ENCODE measurements around the gene FGFBP2. TPM values are rescaled to one million over a fixed set of nuclear protein-coding genes. Genes with fewer than 3 reads are reported as not detected.

The FGFBP2 gene
- total and polyA plus RNA-seq, 2 donors (not counting 1 experiment from before 2014, with no cell fraction given) = 0.59 to 0.82 TPM

DNA sequence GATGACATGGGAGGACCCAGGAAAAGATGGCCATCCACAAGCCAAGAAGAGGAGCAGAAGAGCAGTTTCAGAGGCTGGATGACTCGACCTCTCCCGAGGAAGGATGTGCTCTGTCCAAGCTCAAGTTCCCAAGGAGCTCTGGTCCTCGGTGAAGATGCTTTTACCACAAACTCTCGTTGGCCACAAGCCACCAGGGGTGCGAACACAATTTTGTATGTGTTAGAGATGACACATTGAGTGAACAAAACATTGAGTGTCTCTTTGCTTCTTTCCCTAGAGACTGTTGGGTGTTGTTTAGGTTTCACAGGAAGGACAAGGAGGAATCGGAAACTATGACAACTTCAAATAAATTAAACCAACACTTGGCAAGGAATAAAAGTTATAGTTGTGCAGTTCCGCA, 50.7 kb downstream of the FGFBP2 start:
- Histone ChIP-seq H3K9me3 (ENCODE audit: control extremely low read depth in 1 of 3, control insufficient read depth in 2 of 3, insufficient read depth in 1 of 3, low read length in 2 of 3) (no peaks in the 10 kb centered on the region), H3K4me3 (ENCODE audit: control extremely low read depth in 1 of 5, extremely low read depth in 1 of 5, insufficient read depth in 1 of 5, low read depth in 2 of 5, low read length in 4 of 5) (no peak overlapping the region), H3K36me3 (replicated peaks in 1 of 2; ENCODE audit: control extremely low read depth in 1 of 2, control insufficient read depth in 1 of 2, extremely low read depth in 1 of 2, insufficient read depth in 2 of 2, low read length in 1 of 2) (no peaks in the 10 kb centered on the region), H3K9ac (ENCODE audit: low read length) (no peak overlapping the region), H3K79me2 (ENCODE audit: control insufficient read depth, insufficient read depth, low read length) (no peaks in the 10 kb centered on the region), H3K4me2 (replicated peaks; ENCODE audit: low read depth, low read length, poor library complexity, severe bottlenecking) (no peak overlapping the region), H3K4me1 (ENCODE audit: control insufficient read depth in 2 of 2, insufficient read depth in 2 of 2, low read length in 2 of 2) (no peaks in the 10 kb centered on the region), H4K20me1 (ENCODE audit: control insufficient read depth, insufficient read depth, low read length, poor library complexity, severe bottlenecking) (no peaks in the 10 kb centered on the region), H2AFZ (ENCODE audit: insufficient read depth, low read depth, low read length, poor library complexity, severe bottlenecking) (no peak overlapping the region), H3K27me3 (replicated peaks in 1 of 4; ENCODE audit: control extremely low read depth in 1 of 4, control insufficient read depth in 3 of 4, insufficient read depth in 4 of 4, low read length in 3 of 4) (no peaks in the 10 kb centered on the region), H3K27ac (ENCODE audit: low read length in 2 of 2) (no peak overlapping the region)
- intact Hi-C loops (cut with micrococcal nuclease) = no loop called here
- H3K4me3 Mint-ChIP-seq = no peak overlapping the region
- H3K27me3 Mint-ChIP-seq = peaks cover 9% of the 10 kb centered on the region
- ChIA-PET POLR2A (no interaction called here), CTCF (no interaction called here)
- H3K9me3 Mint-ChIP-seq (ENCODE audit: insufficient read depth) = no peaks in the 10 kb centered on the region
- H3K27ac Mint-ChIP-seq = no peak overlapping the region
- DNase-seq (no peak), ATAC-seq (ENCODE audit: low read depth) (no peak)
- H3K4me1 Mint-ChIP-seq = no peaks in the 10 kb centered on the region
- WGBS (ENCODE audit: insufficient coverage) = 64% methylated on average over 4 of the region's 7 CpGs
- TF ChIP-seq EZH2 (IDR thresholded peaks at IDR 0.05; ENCODE audit: borderline replicate concordance, insufficient read depth, low read depth, low read length, poor library complexity, severe bottlenecking) = no peak
- TF ChIP-seq, protein P1, sequence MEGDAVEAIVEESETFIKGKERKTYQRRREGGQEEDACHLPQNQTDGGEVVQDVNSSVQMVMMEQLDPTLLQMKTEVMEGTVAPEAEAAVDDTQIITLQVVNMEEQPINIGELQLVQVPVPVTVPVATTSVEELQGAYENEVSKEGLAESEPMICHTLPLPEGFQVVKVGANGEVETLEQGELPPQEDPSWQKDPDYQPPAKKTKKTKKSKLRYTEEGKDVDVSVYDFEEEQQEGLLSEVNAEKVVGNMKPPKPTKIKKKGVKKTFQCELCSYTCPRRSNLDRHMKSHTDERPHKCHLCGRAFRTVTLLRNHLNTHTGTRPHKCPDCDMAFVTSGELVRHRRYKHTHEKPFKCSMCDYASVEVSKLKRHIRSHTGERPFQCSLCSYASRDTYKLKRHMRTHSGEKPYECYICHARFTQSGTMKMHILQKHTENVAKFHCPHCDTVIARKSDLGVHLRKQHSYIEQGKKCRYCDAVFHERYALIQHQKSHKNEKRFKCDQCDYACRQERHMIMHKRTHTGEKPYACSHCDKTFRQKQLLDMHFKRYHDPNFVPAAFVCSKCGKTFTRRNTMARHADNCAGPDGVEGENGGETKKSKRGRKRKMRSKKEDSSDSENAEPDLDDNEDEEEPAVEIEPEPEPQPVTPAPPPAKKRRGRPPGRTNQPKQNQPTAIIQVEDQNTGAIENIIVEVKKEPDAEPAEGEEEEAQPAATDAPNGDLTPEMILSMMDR (IDR thresholded peaks at IDR 0.05) = no peak

Other genes starting within 250 kb of the FGFBP2 start
- gene CD38, start 184.8 kb downstream of the FGFBP2 start, total RNA-seq = 7.8 and 10.1 TPM in 2 replicates
- gene CD38, start 184.8 kb downstream of the FGFBP2 start, polyA plus RNA-seq = 12.9 and 22.2 TPM in 2 replicates
- gene FGFBP1, start 24.4 kb downstream of the FGFBP2 start, total RNA-seq = not detected in 2 replicates
- not detected in 2 replicates for gene FGFBP1, start 24.4 kb downstream of the FGFBP2 start, polyA plus RNA-seq
- gene PROM1, start 120.8 kb upstream of the FGFBP2 start, total RNA-seq = not detected in 2 replicates
- gene PROM1, start 120.8 kb upstream of the FGFBP2 start, polyA plus RNA-seq = 0.04 TPM in 1 of 2 replicates, not detected in the other